ENCODE measurements around the gene RACGAP1.

DNA sequence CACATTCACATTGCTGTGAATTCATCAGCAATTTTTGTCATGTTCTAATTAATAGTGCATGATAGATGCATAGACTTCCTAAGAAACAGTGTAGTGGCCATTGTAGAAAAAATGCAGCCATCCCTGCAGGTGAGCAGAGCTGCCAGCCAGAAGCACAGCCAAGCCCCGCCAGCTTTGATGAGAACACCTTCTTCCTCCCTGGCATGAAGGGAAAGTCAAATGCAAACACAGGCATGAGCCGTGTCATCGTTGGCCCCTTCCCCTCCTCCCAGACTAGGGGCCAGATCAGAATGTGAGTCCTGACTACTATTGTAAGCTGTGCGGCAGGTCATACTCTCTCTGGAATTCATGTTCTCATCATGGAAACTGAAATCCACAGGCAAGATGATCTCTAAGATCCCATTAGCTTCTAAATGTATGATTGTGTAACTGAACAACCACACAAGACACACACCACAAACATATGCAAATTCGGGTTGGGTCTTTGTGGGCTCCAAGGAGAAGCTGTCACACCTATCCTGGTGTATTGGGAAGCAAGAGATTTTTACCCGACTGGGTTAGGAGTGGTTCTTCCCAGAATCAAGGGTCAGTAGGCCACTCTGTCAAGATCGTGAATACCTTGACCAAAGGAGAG, 77.6 kb downstream of the RACGAP1 start:
- no peak for TF ChIP-seq POLR2A (IDR thresholded peaks at IDR 0.05)
- TF ChIP-seq, protein P1, sequence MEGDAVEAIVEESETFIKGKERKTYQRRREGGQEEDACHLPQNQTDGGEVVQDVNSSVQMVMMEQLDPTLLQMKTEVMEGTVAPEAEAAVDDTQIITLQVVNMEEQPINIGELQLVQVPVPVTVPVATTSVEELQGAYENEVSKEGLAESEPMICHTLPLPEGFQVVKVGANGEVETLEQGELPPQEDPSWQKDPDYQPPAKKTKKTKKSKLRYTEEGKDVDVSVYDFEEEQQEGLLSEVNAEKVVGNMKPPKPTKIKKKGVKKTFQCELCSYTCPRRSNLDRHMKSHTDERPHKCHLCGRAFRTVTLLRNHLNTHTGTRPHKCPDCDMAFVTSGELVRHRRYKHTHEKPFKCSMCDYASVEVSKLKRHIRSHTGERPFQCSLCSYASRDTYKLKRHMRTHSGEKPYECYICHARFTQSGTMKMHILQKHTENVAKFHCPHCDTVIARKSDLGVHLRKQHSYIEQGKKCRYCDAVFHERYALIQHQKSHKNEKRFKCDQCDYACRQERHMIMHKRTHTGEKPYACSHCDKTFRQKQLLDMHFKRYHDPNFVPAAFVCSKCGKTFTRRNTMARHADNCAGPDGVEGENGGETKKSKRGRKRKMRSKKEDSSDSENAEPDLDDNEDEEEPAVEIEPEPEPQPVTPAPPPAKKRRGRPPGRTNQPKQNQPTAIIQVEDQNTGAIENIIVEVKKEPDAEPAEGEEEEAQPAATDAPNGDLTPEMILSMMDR (IDR thresholded peaks at IDR 0.05), result no peak
